K562 (cell line): ENCODE data around the gene ACLY. TPM values are rescaled to one million over a fixed set of nuclear protein-coding genes. Genes with fewer than 3 reads are reported as not detected.

Experiments used
- ATAC-seq: fragments of 200-7000 bp; cut with Tn5 transposase; 3 replicates; pipeline ENCODE4 v1.9.1; 2020; ENCODE audit warnings: moderate library complexity
- BruUV-seq: library from RNA; stranded (reverse); fragments of 400-500 nt; replicated peaks from 2 replicates; lab custom pipeline; 2021; lab: Mats Ljungman, UMichigan
- CTCF ChIA-PET: fragments of 300-600 bp; formaldehyde crosslinking; extraction: SDS; loops from one replicate; lab custom pipeline; 2021; ENCODE audit warnings: low intra/inter-chr PET ratio; lab: Yijun Ruan, JAX
- POLR2A ChIA-PET: fragments of 300-600, 350-650 bp; sonication (Branson Sonifier 250); formaldehyde crosslinking; extraction: SDS; loops from one replicate; lab custom pipeline; 2021; ENCODE audit warnings: antibody characterized with exemption, inconsistent platforms; lab: Yijun Ruan, JAX
- DNase-seq, 4 experiments: peaks; one replicate each; pipeline versions ENCODE4 v3.0.0 to v3.0.0-alpha.2; 2011 to 2018; ENCODE audit warnings: low spot score in 3 of 4, mixed read lengths in 3 of 4; ENCODE audit errors: extremely low read depth in 1 of 4
- FAIRE-seq: peaks from 2 replicates; lab custom pipeline; 2011; peaks lifted over from hg19 to GRCh38; lab: Jason Lieb, UNC
- H2AFZ ChIP-seq: 2 replicates; pipeline ENCODE4 v1.6.0; 2011; ENCODE audit warnings: low read depth, low read length, control low read depth, inconsistent platforms
- H3K27ac ChIP-seq: fragments of 200-600 bp; 3 replicates; pipeline ENCODE4 v1.8.0; 2011; ENCODE audit warnings: low read depth, mild to moderate bottlenecking, control low read depth, inconsistent platforms, low read length, moderate library complexity, mixed read lengths; ENCODE audit errors: extremely low read depth
- H3K27me3 ChIP-seq, 2 experiments: fragments of 300-600 bp in 1 of 2; 2 replicates in 1 of 2; 3 replicates in 1 of 2; pipeline versions ENCODE4 v1.6.0 to v1.8.0; 2011; ENCODE audit warnings: inconsistent platforms in 2 of 2, low read length in 2 of 2, mild to moderate bottlenecking in 1 of 2, mixed read lengths in 1 of 2, moderate library complexity in 1 of 2; ENCODE audit not compliant: control insufficient read depth in 2 of 2, insufficient read depth in 2 of 2
- H3K36me3 ChIP-seq: fragments of 300-600 bp; 3 replicates; pipeline ENCODE4 v1.8.0; 2011; ENCODE audit warnings: mild to moderate bottlenecking, low read length, inconsistent platforms; ENCODE audit not compliant: control insufficient read depth, insufficient read depth
- H3K4me1 ChIP-seq, 2 experiments: fragments of 200-600 bp in 1 of 2; replicated peaks in 1 of 2; 2 replicates in 1 of 2; 3 replicates in 1 of 2; pipeline versions ENCODE4 v1.5.1 to v1.8.0; 2011; ENCODE audit warnings: inconsistent platforms in 2 of 2, low read length in 2 of 2, mild to moderate bottlenecking in 1 of 2, mixed read lengths in 1 of 2, moderate library complexity in 1 of 2; ENCODE audit not compliant: control insufficient read depth in 2 of 2, insufficient read depth in 2 of 2
- H3K4me2 ChIP-seq: 2 replicates; pipeline ENCODE4 v1.6.1; 2011; ENCODE audit warnings: low read length, control low read depth, inconsistent platforms, mixed read lengths; ENCODE audit not compliant: insufficient read depth
- H3K4me3 ChIP-seq: fragments of 200-600 bp; sonication (generic), shearing (Covaris generic); 2 replicates; pipeline ENCODE4 v1.5.1; 2016; ENCODE audit warnings: control low read depth, inconsistent platforms
- H3K79me2 ChIP-seq: fragments of 200-600 bp; 3 replicates; pipeline ENCODE4 v1.8.0; 2011; ENCODE audit warnings: low read length, inconsistent platforms; ENCODE audit not compliant: control insufficient read depth, insufficient read depth
- H3K9ac ChIP-seq, 2 experiments: 2 replicates each; pipeline versions ENCODE4 v1.6.0 to v1.6.1; 2011; ENCODE audit warnings: low read depth in 2 of 2, low read length in 2 of 2, control low read depth in 1 of 2, inconsistent platforms in 1 of 2, mild to moderate bottlenecking in 1 of 2, mixed read lengths in 1 of 2; ENCODE audit not compliant: insufficient read depth in 1 of 2
- H3K9me1 ChIP-seq: one replicate; pipeline ENCODE4 v1.6.0; 2011; ENCODE audit warnings: inconsistent platforms, mild to moderate bottlenecking, low read length, moderate library complexity; ENCODE audit not compliant: control insufficient read depth, insufficient read depth
- H3K9me3 ChIP-seq: replicated peaks from 2 replicates; pipeline ENCODE4 v1.5.1; 2011; ENCODE audit warnings: low read depth, low read length, inconsistent platforms; ENCODE audit not compliant: control insufficient read depth, insufficient read depth
- H4K20me1 ChIP-seq: replicated peaks from 2 replicates; pipeline ENCODE4 v1.6.1; 2011; ENCODE audit warnings: low read length, inconsistent platforms, mixed read lengths; ENCODE audit not compliant: control insufficient read depth, insufficient read depth
- CBFA2T2 ChIP-seq: fragments of 450-650 bp; conservative IDR thresholded peaks from 2 replicates; pipeline ENCODE4 v1.6.1; 2017; ENCODE audit warnings: mild to moderate bottlenecking
- GABPB1 ChIP-seq: sonication (generic); formaldehyde crosslinking; IDR thresholded peaks from 2 replicates; pipeline ENCODE4 v1.8.0; 2022; ENCODE audit warnings: mild to moderate bottlenecking, missing genetic modification reagents
- KLF6 ChIP-seq: fragments of 250-450 bp; sonication (Bioruptor Pico); IDR thresholded peaks from 2 replicates; pipeline ENCODE4 v1.4.0; 2020; ENCODE audit warnings: mild to moderate bottlenecking, moderate library complexity, borderline replicate concordance
- PHF8 ChIP-seq: fragments of 200-600 bp; sonication (generic); IDR thresholded peaks from 2 replicates; pipeline ENCODE4 v1.6.1; 2012; ENCODE audit warnings: mixed run types, mild to moderate bottlenecking, inconsistent platforms, low read length, moderate library complexity, borderline replicate concordance
- WGBS: fragments of 100-300 bp; shearing (Covaris generic); methylation state at CpG from one replicate; pipeline ENCODE4 v1.1.6; 2016; ENCODE audit warnings: low coverage, mixed read lengths; ENCODE audit not compliant: insufficient coverage; ENCODE audit errors: missing lambda C conversion rate; 5-methylcytosine and 5-hydroxymethylcytosine counted together
- in situ Hi-C: fragments of 300-500 bp; cut with MboI; formaldehyde crosslinking; loops from 4 replicates; pipeline ENCODE4 v1.15.0; 2018; ENCODE audit warnings: inconsistent platforms, mixed read lengths
- intact Hi-C: fragments of 100-400 bp; cut with micrococcal nuclease; formaldehyde crosslinking; loops from 2 replicates; pipeline ENCODE4 v1.14.2; 2022
- polyA plus RNA-seq, 8 experiments: library from polyadenylated mRNA; depleted of rRNA in 4 of 8; stranded (reverse) in 5 of 8; unstranded in 3 of 8; fragments of >200 nt; fragmentation: Nextera tagmentation in 2 of 8; fragmentation: Illumina TruSeq in 1 of 8; extraction: Ambion mirVana in 2 of 8; extraction: Trizol in 1 of 8; gene quantifications; 2 replicates each; pipeline versions ENCODE4 v1.2.1 to v1.2.3, GENCODE V29; 2011 to 2014; ENCODE audit warnings: inconsistent platforms in 1 of 8, missing spikeins in 1 of 8
- total RNA-seq, 7 experiments: library from RNA; depleted of rRNA in 6 of 7; stranded (reverse); fragments of >200 nt in 6 of 7; fragmentation: Illumina TruSeq in 2 of 7; extraction: Trizol in 2 of 7; gene quantifications; 2 replicates each; pipeline versions ENCODE4 v1.2.1 to v1.2.3, GENCODE V29; 2011 to 2021; ENCODE audit warnings: low replicate concordance in 1 of 7

ACLY gene
- total and polyA plus RNA-seq, 9 of the 15 experiments (the other 6 are each of a cell fraction or from before 2014, with no cell fraction given) = 42.9 to 280 (median 125) TPM

DNA sequence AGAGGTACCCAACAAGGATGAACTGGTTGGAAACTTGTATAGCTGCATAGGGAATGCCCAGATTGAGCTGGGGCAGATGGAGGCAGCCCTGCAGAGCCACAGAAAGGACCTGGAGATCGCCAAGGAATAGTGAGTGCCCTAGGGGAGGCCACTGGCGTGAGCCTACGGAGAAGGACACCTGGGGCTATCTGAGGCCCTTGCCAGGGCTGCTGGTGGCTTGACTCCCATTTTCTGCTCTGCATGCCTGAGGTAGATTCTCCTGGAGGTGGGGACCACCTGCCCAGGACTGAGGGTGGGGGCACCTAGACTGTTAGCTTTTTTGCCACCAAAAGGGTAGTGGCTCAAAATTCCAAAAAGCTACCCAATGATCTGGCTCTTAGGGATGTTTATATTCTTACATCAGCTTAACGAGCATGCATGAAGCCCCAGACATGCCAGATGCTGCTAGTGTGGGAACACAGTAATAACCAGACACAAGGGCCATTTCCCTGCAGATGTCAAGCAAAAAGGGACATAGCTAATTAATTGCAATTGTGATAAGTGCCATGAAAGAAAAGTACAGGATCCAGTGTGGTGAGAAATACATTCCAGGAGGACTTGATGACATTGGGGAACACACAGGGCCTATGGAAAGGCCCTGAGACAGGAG is 20.4 kb upstream of the ACLY start:
- TF ChIP-seq GABPB1 (CRISPR knock-in tag) = 0 out of 2 replicates have a peak, but pooled peaks have one; percentile 1
- TF ChIP-seq KLF6 (CRISPR knock-in tag) = no peak
- TF ChIP-seq PHF8 = no peak
- TF ChIP-seq CBFA2T2 = no peak
- peak overlapping the region; percentile 82 for H2AFZ ChIP-seq
- H3K4me3 ChIP-seq = no peak overlapping the region
- H3K9me3 ChIP-seq = no peaks in the 10 kb centered on the region
- intact Hi-C loops = no loop called here
- no peaks in the 10 kb centered on the region for H3K36me3 ChIP-seq
- POLR2A ChIA-PET = interaction anchor here (0.6 to 2.3 kb wide), 5 partner anchors 9 to 250 kb away, joined by 3 to 18 read pairs (median 4); partner anchors contain the start of gene ODAD4
- ATAC-seq (no peak; the same call in 2 of the 3 replicates), DNase-seq (no peak), FAIRE-seq (no peak)
- H3K9ac ChIP-seq = peak overlapping the region; percentile 53 to 84; a peak in 3 of 4 replicates
- H3K27ac ChIP-seq = no peak overlapping the region; the same call in 2 of the 3 replicates
- H3K4me1 ChIP-seq = peaks cover 27 to 29% of the 10 kb centered on the region in 2 experiments
- H3K27me3 ChIP-seq = no peaks in the 10 kb centered on the region
- H4K20me1 ChIP-seq = no peaks in the 10 kb centered on the region
- no peaks in the 10 kb centered on the region for H3K9me1 ChIP-seq
- 84% methylated on average over 4 of the region's 4 CpGs for WGBS
- H3K4me2 ChIP-seq = peak overlapping the region; percentile 67; the same call in 1 of the 2 replicates
- in situ Hi-C loops = no loop called here
- H3K79me2 ChIP-seq = no peaks in the 10 kb centered on the region
- CTCF ChIA-PET = no interaction called here
- BruUV-seq = no TSS peak
